Stimulated activated CD4-positive, alpha-beta T cell treated with anti-CD3 and anti-CD28 coated beads, Interleukin-1b, Interleukin-23, amount 100 ng/mL, for 48 hours (primary cell): ENCODE results near the gene FLRT2.

ENCODE experiments used
- DNase-seq: peaks from one replicate; pipeline ENCODE4 v3.0.0-alpha.2; 2020

Gene FLRT2, protein sequence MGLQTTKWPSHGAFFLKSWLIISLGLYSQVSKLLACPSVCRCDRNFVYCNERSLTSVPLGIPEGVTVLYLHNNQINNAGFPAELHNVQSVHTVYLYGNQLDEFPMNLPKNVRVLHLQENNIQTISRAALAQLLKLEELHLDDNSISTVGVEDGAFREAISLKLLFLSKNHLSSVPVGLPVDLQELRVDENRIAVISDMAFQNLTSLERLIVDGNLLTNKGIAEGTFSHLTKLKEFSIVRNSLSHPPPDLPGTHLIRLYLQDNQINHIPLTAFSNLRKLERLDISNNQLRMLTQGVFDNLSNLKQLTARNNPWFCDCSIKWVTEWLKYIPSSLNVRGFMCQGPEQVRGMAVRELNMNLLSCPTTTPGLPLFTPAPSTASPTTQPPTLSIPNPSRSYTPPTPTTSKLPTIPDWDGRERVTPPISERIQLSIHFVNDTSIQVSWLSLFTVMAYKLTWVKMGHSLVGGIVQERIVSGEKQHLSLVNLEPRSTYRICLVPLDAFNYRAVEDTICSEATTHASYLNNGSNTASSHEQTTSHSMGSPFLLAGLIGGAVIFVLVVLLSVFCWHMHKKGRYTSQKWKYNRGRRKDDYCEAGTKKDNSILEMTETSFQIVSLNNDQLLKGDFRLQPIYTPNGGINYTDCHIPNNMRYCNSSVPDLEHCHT

GRCh38 chr14:85529803-85530574 is at the start of gene FLRT2:
TSS of gene FLRT2 (plus strand) at chr14:85530144. CDS start at chr14:85621515, 91,371 bp downstream.
- DNase-seq, result no peak

- no peak for DNase-seq
Observed at GRCh38 chr14:85481471-85481870, 48.5 kb upstream of the FLRT2 start.

- no peak for DNase-seq
Observed at GRCh38 chr14:85482552-85482951, 47.4 kb upstream of the FLRT2 start.

DNA sequence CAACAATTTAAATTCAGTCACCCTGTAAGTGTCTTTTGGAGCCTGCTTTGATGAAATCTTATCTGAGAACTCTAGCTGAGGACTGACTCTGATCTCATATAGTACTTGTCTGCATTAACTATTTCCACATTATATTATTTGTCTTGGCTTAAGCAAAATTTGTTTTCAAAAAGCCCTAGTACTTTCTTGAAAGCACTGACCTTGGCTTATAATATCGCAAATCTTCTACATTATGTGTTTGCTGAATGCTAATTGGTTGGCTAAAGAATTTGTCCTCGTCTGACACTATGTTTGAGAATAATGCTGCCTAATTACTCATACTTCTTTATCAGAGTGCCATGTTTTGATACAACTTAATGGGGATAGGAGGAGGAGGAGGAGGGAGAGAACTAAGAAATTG is 46.9 kb upstream of the FLRT2 start:
- no peak for DNase-seq

DNA sequence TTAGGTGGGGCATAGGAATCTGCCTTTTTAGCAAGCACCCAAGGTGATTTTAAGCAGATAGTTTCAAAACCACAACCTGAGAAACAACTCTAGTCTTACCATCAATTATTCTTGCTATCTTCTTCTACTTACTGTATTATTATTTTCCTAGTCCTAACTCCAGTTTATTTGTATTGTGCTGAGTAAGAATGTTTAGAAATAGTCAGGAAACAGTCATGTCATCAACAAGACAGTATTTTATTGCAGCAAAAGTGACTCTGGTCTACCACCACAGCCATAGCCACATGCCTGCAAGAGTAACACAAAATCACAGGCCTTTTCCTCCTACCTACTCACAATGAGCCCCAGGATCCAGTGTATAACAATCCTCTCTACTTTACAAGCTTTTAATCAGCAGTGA is 46.3 kb upstream of the FLRT2 start:
- DNase-seq, result no peak

DNA sequence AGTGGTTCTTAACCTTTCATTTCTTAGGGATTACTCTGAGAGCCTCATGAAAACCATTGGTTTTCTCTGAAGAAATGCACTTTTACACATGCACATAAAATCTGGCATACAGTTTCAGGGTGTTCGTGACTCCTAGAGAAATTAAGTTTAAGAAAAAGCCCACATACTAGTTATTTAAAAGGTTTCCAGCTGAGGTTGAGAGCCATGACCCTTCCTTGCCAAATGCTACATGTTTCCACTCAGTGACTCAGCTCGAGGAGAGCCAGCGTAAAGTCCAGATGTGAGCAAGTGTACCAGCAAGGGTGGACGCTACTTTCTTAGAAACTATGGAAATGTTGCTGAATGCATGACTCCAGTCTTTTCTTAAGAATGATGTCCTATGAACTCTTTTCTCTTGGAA is 42.7 kb upstream of the FLRT2 start:
- no peak for DNase-seq

GRCh38 chr14:85501751-85502150 is 28.2 kb upstream of the FLRT2 start:
- no peak for DNase-seq

DNA sequence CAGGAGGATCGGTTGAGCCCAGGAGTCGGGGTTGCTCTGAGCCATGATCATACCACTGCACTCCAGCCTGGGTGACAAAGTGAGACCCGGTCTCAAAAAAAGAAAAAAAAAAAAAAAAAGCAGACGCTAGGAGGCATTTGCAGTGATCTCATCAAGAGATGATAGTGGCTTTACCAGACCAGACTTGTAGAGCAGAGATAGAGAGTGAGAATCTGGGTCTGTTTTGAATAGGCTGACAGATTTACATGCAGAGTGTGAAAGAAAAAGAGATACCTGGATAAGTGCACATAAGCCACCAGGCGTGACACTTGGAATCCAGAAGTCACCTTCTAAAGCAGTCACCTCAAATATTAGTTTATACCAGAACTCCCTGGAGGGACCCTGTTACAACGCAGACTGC is 21.1 kb upstream of the FLRT2 start:
- no peak for DNase-seq

DNA sequence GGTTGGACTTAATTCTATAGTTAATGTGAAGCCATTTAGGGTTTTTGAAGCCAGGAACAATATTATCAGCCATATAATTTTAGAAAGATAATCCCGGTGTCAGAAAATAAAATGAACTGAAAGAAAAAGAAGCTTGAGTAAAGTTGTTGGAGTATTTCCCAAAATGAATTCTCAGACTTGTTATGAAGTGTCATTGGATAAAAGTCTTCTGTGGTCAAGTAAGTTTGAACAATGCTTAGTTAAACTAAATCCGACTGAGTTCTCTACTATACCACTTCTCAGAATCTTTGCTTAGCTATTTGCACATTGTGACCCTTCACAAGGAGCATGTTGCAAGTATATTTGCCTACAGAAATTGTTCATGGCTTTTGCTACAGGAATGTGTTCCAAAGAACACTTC is 17.5 kb upstream of the FLRT2 start:
- DNase-seq, result no peak

GRCh38 chr14:85514487-85514886 is 15.5 kb upstream of the FLRT2 start:
- no peak for DNase-seq

DNA sequence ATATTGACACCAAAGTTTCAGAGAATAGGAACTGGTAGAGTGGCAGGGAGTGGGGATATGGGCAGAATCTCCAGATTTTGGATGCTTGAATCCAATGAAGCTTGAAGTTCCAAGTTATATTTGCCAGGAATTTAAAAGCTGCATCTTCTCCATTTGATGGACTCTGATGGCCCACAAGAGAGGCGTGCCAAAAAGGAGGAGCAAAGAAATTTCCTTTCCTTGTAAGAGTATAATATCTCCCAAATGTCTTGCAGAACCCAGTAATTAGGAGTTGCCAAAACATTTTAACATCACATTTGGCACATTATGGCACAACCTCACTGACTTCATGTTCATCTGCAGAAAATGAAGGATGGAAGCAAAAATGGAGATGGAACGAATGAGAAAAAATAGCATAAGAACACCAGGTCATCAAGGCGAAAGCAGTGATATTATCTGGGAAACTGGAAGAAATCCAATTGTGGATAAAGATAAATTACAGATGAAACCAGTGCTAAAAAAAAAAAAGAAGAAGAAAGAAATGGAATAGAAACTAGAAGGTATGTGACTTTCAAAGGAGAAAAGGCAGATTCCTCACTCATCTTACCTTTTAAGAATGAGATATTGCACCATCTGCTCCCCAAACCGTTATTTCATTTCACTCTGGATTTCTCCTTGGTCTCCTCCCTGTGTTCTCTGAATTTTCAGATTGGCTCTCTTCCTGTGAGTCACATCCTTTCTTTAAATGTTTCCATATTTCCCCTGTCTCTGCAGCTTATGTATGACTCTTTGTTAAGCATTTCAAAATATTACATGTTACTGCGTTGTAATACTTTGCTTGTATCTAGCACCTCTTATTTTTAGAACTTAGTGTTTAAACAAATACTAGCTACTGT is 13.5 kb upstream of the FLRT2 start:
- no peak for DNase-seq

- no peak for DNase-seq
Observed at GRCh38 chr14:85517114-85517688, 12.7 kb upstream of the FLRT2 start.

DNA sequence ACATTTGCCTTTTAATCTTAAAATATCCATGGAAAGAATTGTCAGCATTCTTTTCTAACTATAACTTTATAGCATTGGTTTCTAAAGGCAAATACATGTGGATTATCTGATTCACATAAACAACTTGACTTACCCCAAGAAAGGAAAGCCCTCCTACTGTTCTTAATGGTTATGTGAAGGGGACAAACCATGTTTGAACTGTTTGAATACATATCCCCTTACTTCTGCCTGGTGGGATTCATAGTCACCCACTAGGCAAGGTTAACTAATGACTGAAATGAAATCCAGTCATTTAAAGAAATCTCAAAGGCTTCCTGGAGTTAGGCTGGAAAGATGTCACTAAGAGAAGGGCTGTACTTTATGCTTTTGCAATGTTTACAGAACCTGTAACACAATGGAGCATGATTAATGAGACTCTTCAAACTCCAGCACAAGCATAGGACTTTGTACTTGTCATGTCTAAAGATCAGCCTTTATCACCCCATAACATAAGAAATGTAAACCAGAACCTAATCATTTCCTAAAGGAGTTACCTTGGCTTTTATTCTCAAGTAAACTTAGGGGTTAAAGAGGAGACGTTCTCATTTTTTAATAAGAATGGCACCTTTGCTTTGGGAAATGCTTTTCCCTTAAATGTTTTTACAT is 10.2 kb upstream of the FLRT2 start:
- no peak for DNase-seq

DNA sequence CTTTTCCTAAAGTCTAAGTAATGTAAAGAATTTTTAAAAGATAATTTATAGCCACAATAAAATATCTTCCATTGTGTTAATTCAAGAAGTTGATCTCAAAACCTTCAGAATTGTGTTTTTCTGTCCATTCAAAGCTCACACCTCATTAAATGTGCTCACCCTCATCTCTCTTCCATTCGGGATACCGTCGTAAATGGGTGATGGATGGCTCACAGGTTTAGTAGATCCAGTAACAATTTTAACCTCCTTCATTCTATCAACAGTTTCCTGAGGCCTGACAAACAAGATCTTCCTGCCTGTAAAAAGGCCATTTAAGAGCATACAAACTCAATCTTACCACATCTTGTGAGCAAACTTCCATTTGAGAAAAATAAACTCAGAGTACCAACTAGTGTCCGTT is 9.4 kb upstream of the FLRT2 start:
- no peak for DNase-seq

DNA sequence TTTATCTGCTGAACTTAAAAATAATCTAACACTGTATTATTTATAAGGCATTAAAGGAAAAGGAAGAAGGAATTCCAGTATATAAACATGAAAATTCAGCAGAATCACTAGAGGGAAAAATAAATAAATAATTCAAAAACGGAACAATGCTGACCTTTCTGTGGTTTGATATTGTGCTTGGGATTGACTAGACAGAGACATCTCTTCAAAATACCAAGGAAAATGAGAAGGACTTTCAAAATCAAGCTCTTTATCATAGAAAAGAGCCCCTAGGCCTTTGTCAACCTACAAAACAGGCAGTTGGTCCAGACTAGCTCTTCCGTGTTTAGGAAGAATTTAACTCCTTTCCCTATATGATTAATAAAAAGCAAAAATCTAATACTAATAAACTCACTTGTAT is 6.3 kb upstream of the FLRT2 start:
- DNase-seq, result no peak

DNA sequence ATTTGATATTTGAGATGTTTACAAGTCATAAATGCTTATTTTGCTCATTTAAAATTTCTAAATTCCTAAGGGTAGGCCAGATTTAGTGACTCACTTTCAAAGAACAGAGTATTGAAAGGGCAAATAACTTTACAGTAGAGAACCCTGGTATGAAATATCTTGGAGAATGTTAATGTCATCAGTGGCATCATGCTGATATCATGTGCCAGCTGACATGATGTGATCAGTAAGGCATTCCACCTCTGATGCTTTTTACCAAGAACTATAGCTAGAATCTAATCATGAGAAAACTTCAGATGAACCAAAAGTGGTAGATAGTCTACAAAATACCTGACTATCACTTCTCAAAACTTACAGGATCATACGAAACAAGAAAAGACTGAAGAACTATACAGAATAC is 2.9 kb upstream of the FLRT2 start:
- no peak for DNase-seq

- no peak for DNase-seq
Observed at GRCh38 chr14:85527445-85528035, 2.4 kb upstream of the FLRT2 start.

DNA sequence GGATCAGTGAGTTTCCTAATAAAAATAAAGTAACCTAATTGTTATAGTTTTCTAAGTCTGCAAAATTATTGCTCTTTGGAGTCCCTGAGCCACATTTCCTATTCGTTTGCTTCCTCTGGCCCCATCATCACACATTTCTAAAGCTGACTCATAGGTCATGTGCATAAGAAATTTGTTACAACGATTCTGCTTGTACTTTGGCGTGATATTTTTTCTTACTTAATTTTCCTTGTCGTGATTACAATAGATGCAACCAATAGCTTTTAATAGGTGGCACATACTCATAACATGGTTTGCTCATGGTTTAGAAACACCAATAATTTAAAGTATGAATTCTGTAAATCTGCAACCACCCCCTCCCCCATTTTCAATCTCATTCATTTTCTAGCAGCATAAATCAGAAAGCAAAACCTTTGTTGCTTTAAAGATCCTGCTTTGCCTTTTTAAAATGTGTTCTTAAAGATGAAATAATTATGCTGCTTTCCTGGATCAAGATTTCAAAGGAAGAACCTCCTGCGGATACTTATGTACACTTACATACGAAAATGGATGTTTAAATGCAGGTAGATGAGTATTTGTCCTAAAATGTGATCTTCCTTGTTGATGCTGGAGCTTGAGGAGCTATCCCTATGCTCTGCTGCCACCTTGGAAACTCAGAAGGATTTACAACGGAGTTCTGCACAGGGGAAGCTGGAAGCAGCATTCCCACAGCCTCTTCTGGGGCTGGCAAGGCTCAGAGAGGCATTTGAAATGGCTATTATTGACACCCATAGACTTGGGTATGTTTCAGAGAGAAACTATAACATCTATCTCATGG is 1.7 kb upstream of the FLRT2 start:
- no peak for DNase-seq

DNA sequence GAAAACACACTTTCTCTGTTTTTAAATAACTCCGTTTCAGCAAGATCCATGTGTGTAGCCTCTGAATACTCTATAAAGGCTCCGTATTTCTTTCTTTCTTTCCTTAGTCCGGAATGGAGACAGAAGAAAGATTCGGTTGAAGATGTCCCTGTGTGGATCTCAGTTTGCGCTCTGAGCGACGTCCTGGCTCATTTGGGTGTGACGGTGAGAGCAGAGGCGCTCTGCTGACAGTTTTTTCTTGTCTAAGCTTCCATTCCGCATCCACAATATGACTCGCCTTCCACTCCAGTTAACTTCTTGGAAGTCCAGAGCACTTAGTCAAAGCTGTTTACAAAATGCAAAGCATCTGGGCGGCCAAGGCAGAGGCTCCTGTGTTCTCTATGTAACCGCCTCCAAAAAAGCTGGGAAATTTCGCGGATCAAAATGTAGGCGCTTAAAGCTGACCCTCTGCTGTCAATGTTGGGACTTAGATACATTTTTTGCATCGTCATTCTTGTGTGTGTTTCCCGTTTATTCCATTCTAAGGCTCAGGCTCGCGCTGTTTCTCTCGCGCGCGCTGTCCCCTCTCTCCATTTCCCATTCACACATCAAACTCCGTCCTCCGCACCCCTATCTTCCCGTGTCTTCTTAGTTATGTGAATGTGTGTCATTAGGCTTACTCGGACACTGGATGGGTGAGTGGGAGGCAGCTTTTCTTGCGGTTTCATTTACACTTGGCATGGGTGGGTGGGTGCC is 880 bp upstream of the FLRT2 start:
- no peak for DNase-seq

DNA sequence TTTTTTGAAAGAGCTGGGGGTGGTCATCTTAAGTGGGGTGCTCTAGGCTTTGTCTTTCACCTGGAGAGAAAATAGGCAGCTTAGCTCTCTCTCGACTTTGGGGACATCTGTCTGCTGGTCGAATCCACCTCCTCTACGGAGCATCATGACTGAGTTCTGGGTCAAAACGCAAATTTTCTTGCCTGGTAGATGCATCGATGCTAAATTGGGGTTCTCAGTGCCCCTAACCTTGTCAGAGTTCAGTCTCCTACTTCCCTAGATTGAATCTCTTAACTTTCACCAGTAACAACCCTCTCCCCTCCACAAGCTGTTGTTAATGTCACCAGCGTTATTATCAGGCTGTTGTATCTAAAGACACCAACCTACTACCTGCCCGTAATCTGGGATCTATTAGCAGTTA is 682 bp downstream of the FLRT2 start:
- DNase-seq, result no peak
